GM23338 (cell line): ENCODE data around the gene ZNF420. TPM values are rescaled to one million over a fixed set of nuclear protein-coding genes. Genes with fewer than 3 reads are reported as not detected.

Source experiments
- ATAC-seq: fragments of 200-7000 bp; cut with Tn5 transposase; 3 replicates; pipeline ENCODE4 v1.9.1; 2020
- DNase-seq: peaks from one replicate; pipeline ENCODE4 v3.0.0-alpha.2; 2015; ENCODE audit warnings: low spot score
- H2AFZ ChIP-seq: fragments of 200-600 bp; sonication (generic); 2 replicates; pipeline ENCODE4 v1.8.0; 2016; ENCODE audit warnings: antibody characterized with exemption, mild to moderate bottlenecking, moderate library complexity
- H3F3A ChIP-seq: fragments of 200-600 bp; sonication (generic); replicated peaks from 2 replicates; pipeline ENCODE4 v1.8.0; 2017; ENCODE audit warnings: antibody characterized with exemption, mixed run types, low read depth
- H3K27ac ChIP-seq: fragments of 200-600 bp; sonication (generic); 2 replicates; pipeline ENCODE4 v1.6.1; 2016; ENCODE audit warnings: low read depth
- H3K27me3 ChIP-seq: fragments of 200-600 bp; sonication (generic); 2 replicates; pipeline ENCODE4 v1.8.0; 2016; ENCODE audit warnings: mild to moderate bottlenecking, mixed run types, moderate library complexity; ENCODE audit not compliant: insufficient read depth
- H3K36me3 ChIP-seq: fragments of 200-600 bp; sonication (generic); 2 replicates; pipeline ENCODE4 v1.8.0; 2016; ENCODE audit warnings: mild to moderate bottlenecking; ENCODE audit not compliant: insufficient read depth
- H3K4me1 ChIP-seq: fragments of 200-600 bp; sonication (generic); 2 replicates; pipeline ENCODE4 v1.8.0; 2016; ENCODE audit warnings: mild to moderate bottlenecking, moderate library complexity; ENCODE audit not compliant: insufficient read depth
- H3K4me2 ChIP-seq: fragments of 200-600 bp; sonication (generic); 2 replicates; pipeline ENCODE4 v1.7.1; 2017; ENCODE audit warnings: mixed run types
- H3K4me3 ChIP-seq: fragments of 200-600 bp; sonication (generic); 2 replicates; pipeline ENCODE4 v1.6.1; 2016; ENCODE audit warnings: mixed run types
- H3K79me2 ChIP-seq: fragments of 200-600 bp; sonication (generic); replicated peaks from 2 replicates; pipeline ENCODE4 v1.8.0; 2017; ENCODE audit warnings: mild to moderate bottlenecking; ENCODE audit not compliant: insufficient read depth
- H3K9me2 ChIP-seq: fragments of 200-600 bp; sonication (generic); 2 replicates; pipeline ENCODE4 v1.8.0; 2017; ENCODE audit not compliant: insufficient read depth
- H4K20me1 ChIP-seq: fragments of 200-600 bp; sonication (generic); replicated peaks from 2 replicates; pipeline ENCODE4 v1.8.0; 2017; ENCODE audit warnings: mild to moderate bottlenecking; ENCODE audit not compliant: insufficient read depth
- H3K27ac Mint-ChIP-seq: 2 replicates; pipeline ENCODE4 v1.8.0; 2020; ENCODE audit warnings: inconsistent platforms, mild to moderate bottlenecking, moderate library complexity, mixed read lengths
- H3K27me3 Mint-ChIP-seq: 3 replicates; pipeline ENCODE4 v1.8.0; 2022; ENCODE audit warnings: low read depth, mild to moderate bottlenecking, moderate library complexity, mixed read lengths, inconsistent platforms; ENCODE audit not compliant: insufficient read depth, poor library complexity
- H3K36me3 Mint-ChIP-seq: 3 replicates; pipeline ENCODE4 v1.8.0; 2021; ENCODE audit warnings: low read depth, mild to moderate bottlenecking, inconsistent platforms, moderate library complexity, mixed read lengths
- H3K4me1 Mint-ChIP-seq: 3 replicates; pipeline ENCODE4 v1.8.0; 2020; ENCODE audit warnings: mild to moderate bottlenecking, inconsistent platforms, mixed read lengths
- H3K4me3 Mint-ChIP-seq: 3 replicates; pipeline ENCODE4 v1.8.0; 2021; ENCODE audit warnings: moderate library complexity, mild to moderate bottlenecking, inconsistent platforms, mixed read lengths
- H3K9me3 Mint-ChIP-seq: 3 replicates; pipeline ENCODE4 v1.8.0; 2020; ENCODE audit warnings: moderate library complexity, mild to moderate bottlenecking, inconsistent platforms, mixed read lengths
- EZH2phosphoT487 ChIP-seq: fragments of 200-600 bp; sonication (generic); IDR thresholded peaks from one replicate; pipeline ENCODE4 v1.8.1; 2018; ENCODE audit warnings: antibody characterized with exemption; ENCODE audit not compliant: unreplicated experiment
- JUNB ChIP-seq: IDR thresholded peaks from one replicate; pipeline ENCODE4 v1.6.1; 2016; ENCODE audit warnings: antibody characterized with exemption; ENCODE audit not compliant: unreplicated experiment
- NANOG ChIP-seq: IDR thresholded peaks from 2 replicates; pipeline ENCODE4 v1.6.1; 2016; ENCODE audit warnings: antibody characterized with exemption, borderline replicate concordance
- POLR2AphosphoS5 ChIP-seq: IDR thresholded peaks from 2 replicates; pipeline ENCODE4 v1.6.1; 2016; ENCODE audit warnings: antibody characterized with exemption, low read depth
- STAT1 ChIP-seq: IDR thresholded peaks from one replicate; pipeline ENCODE4 v1.6.1; 2016; ENCODE audit warnings: antibody characterized with exemption; ENCODE audit not compliant: unreplicated experiment
- polyA plus RNA-seq: library from polyadenylated mRNA; unstranded; fragments of >200 nt; fragmentation: Nextera tagmentation; extraction: Ambion mirVana; gene quantifications from 2 replicates; pipeline ENCODE4 v1.2.1, GENCODE V29; 2016
- total RNA-seq: library from RNA; depleted of rRNA; stranded (reverse); fragments of >200 nt; shearing (Covaris generic); gene quantifications from 2 replicates; pipeline ENCODE4 v1.2.3, GENCODE V29; 2014
- TF ChIP-seq, protein P1 (sequence below), 2 experiments: fragments of 200-600 bp in 1 of 2; sonication (generic) in 1 of 2; conservative IDR thresholded peaks; 2 replicates each; pipeline versions ENCODE4 v1.5.1 to v1.6.1; 2016 to 2017; ENCODE audit warnings: antibody characterized with exemption in 2 of 2, low read depth in 2 of 2, mild to moderate bottlenecking in 2 of 2, moderate library complexity in 1 of 2
- TF ChIP-seq, protein P2 (sequence below): IDR thresholded peaks from one replicate; pipeline ENCODE4 v1.6.1; 2018; ENCODE audit warnings: antibody characterized with exemption; ENCODE audit not compliant: unreplicated experiment
- TF ChIP-seq, protein P3 (sequence below): IDR thresholded peaks from 2 replicates; pipeline ENCODE4 v1.6.1; 2016; ENCODE audit warnings: antibody characterized with exemption
- TF ChIP-seq, protein P4 (sequence below): fragments of 250-450 bp; sonication (Bioruptor Pico); IDR thresholded peaks from 2 replicates; pipeline ENCODE4 v1.5.0; 2020; ENCODE audit warnings: mild to moderate bottlenecking, moderate library complexity

Gene ZNF420
- total and polyA plus RNA-seq, 2 experiments from 2014 or later, result 8.4 to 10.0 TPM

DNA sequence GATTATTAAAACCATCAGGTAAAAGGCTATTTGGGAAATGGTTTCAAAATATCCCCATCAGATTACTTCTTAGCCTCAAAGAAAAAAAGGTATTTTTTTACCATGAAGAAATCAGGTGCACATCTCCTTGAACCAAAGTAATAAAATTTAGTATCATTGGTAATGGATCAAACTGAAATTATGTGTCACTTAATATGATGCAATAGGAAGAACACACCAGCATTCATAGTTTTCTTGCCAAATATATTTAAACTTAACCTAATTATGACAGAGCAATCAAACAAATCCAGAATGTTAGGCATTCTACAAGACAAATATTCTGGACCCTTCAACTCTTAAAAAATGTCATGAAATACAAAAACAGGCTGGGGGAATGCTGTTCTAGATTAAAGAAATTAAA is 4.1 kb upstream of the ZNF420 start (continued):
- TF ChIP-seq, protein P1, sequence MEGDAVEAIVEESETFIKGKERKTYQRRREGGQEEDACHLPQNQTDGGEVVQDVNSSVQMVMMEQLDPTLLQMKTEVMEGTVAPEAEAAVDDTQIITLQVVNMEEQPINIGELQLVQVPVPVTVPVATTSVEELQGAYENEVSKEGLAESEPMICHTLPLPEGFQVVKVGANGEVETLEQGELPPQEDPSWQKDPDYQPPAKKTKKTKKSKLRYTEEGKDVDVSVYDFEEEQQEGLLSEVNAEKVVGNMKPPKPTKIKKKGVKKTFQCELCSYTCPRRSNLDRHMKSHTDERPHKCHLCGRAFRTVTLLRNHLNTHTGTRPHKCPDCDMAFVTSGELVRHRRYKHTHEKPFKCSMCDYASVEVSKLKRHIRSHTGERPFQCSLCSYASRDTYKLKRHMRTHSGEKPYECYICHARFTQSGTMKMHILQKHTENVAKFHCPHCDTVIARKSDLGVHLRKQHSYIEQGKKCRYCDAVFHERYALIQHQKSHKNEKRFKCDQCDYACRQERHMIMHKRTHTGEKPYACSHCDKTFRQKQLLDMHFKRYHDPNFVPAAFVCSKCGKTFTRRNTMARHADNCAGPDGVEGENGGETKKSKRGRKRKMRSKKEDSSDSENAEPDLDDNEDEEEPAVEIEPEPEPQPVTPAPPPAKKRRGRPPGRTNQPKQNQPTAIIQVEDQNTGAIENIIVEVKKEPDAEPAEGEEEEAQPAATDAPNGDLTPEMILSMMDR (conservative IDR thresholded peaks at IDR 0.05; ENCODE audit: low read depth in 2 of 2), result no peak

DNA sequence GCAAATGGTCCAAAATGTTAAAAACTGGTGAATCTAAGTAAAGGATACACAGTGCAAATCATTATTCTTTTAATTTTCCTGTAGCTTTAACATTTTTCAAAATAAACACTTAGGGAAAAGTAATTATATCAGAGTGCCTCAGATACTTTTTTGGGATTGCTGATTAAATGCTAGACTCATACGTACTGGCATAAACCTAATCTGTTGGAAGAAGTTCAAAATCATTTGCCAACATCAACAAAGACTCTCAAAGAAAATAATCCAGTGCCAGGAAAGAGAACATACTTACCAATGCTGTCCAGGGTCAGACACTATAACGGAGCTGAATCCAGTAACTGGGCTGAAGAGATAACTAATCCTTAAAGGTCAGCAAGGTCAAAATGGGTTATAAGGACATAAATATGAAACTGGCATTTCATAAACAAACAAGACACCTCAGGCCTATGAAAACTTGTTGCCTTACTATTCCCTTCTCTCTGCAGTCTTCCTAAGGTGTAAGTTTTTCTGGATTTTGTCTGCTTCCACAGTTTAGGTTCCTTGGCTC is 3.3 kb upstream of the ZNF420 start:
- H3K27ac Mint-ChIP-seq, result no peak overlapping the region
- H3K4me1 ChIP-seq, result peaks cover 6% of the 10 kb centered on the region; the same call in 1 of the 2 replicates
- H3K9me2 ChIP-seq, result 0 out of 2 replicates have a peak, but pooled peaks cover 3% of the 10 kb centered on the region
- H3K4me3 Mint-ChIP-seq, result no peak overlapping the region
- no peak overlapping the region for H3K27ac ChIP-seq
- H3F3A ChIP-seq, result no peaks in the 10 kb centered on the region
- H3K9me3 Mint-ChIP-seq, result peaks cover 54% of the 10 kb centered on the region
- no peaks in the 10 kb centered on the region for H3K27me3 ChIP-seq
- H3K36me3 Mint-ChIP-seq, result no peaks in the 10 kb centered on the region; the same call in 1 of the 3 replicates
- H3K4me1 Mint-ChIP-seq, result peaks cover 3% of the 10 kb centered on the region; the same call in 1 of the 3 replicates
- peaks cover 16% of the 10 kb centered on the region for H3K79me2 ChIP-seq
- H3K36me3 ChIP-seq, result no peaks in the 10 kb centered on the region
- no peak overlapping the region for H3K4me3 ChIP-seq
- no peak overlapping the region for H2AFZ ChIP-seq
- ATAC-seq, result no peak
- H3K27me3 Mint-ChIP-seq, result peaks cover 7% of the 10 kb centered on the region
- no peaks in the 10 kb centered on the region for H4K20me1 ChIP-seq
- DNase-seq, result no peak
- H3K4me2 ChIP-seq, result no peak overlapping the region
- TF ChIP-seq STAT1, result no peak
- TF ChIP-seq NANOG, result no peak
- no peak for TF ChIP-seq POLR2AphosphoS5
- TF ChIP-seq, protein P2, sequence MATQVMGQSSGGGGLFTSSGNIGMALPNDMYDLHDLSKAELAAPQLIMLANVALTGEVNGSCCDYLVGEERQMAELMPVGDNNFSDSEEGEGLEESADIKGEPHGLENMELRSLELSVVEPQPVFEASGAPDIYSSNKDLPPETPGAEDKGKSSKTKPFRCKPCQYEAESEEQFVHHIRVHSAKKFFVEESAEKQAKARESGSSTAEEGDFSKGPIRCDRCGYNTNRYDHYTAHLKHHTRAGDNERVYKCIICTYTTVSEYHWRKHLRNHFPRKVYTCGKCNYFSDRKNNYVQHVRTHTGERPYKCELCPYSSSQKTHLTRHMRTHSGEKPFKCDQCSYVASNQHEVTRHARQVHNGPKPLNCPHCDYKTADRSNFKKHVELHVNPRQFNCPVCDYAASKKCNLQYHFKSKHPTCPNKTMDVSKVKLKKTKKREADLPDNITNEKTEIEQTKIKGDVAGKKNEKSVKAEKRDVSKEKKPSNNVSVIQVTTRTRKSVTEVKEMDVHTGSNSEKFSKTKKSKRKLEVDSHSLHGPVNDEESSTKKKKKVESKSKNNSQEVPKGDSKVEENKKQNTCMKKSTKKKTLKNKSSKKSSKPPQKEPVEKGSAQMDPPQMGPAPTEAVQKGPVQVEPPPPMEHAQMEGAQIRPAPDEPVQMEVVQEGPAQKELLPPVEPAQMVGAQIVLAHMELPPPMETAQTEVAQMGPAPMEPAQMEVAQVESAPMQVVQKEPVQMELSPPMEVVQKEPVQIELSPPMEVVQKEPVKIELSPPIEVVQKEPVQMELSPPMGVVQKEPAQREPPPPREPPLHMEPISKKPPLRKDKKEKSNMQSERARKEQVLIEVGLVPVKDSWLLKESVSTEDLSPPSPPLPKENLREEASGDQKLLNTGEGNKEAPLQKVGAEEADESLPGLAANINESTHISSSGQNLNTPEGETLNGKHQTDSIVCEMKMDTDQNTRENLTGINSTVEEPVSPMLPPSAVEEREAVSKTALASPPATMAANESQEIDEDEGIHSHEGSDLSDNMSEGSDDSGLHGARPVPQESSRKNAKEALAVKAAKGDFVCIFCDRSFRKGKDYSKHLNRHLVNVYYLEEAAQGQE, result no peak
- TF ChIP-seq, protein P3, sequence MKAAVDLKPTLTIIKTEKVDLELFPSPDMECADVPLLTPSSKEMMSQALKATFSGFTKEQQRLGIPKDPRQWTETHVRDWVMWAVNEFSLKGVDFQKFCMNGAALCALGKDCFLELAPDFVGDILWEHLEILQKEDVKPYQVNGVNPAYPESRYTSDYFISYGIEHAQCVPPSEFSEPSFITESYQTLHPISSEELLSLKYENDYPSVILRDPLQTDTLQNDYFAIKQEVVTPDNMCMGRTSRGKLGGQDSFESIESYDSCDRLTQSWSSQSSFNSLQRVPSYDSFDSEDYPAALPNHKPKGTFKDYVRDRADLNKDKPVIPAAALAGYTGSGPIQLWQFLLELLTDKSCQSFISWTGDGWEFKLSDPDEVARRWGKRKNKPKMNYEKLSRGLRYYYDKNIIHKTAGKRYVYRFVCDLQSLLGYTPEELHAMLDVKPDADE, result no peak
- TF ChIP-seq JUNB, result no peak
- TF ChIP-seq, protein P1 (conservative IDR thresholded peaks at IDR 0.05; ENCODE audit: low read depth in 2 of 2), result no peak
- TF ChIP-seq EZH2phosphoT487, result no peak
- TF ChIP-seq, protein P4, sequence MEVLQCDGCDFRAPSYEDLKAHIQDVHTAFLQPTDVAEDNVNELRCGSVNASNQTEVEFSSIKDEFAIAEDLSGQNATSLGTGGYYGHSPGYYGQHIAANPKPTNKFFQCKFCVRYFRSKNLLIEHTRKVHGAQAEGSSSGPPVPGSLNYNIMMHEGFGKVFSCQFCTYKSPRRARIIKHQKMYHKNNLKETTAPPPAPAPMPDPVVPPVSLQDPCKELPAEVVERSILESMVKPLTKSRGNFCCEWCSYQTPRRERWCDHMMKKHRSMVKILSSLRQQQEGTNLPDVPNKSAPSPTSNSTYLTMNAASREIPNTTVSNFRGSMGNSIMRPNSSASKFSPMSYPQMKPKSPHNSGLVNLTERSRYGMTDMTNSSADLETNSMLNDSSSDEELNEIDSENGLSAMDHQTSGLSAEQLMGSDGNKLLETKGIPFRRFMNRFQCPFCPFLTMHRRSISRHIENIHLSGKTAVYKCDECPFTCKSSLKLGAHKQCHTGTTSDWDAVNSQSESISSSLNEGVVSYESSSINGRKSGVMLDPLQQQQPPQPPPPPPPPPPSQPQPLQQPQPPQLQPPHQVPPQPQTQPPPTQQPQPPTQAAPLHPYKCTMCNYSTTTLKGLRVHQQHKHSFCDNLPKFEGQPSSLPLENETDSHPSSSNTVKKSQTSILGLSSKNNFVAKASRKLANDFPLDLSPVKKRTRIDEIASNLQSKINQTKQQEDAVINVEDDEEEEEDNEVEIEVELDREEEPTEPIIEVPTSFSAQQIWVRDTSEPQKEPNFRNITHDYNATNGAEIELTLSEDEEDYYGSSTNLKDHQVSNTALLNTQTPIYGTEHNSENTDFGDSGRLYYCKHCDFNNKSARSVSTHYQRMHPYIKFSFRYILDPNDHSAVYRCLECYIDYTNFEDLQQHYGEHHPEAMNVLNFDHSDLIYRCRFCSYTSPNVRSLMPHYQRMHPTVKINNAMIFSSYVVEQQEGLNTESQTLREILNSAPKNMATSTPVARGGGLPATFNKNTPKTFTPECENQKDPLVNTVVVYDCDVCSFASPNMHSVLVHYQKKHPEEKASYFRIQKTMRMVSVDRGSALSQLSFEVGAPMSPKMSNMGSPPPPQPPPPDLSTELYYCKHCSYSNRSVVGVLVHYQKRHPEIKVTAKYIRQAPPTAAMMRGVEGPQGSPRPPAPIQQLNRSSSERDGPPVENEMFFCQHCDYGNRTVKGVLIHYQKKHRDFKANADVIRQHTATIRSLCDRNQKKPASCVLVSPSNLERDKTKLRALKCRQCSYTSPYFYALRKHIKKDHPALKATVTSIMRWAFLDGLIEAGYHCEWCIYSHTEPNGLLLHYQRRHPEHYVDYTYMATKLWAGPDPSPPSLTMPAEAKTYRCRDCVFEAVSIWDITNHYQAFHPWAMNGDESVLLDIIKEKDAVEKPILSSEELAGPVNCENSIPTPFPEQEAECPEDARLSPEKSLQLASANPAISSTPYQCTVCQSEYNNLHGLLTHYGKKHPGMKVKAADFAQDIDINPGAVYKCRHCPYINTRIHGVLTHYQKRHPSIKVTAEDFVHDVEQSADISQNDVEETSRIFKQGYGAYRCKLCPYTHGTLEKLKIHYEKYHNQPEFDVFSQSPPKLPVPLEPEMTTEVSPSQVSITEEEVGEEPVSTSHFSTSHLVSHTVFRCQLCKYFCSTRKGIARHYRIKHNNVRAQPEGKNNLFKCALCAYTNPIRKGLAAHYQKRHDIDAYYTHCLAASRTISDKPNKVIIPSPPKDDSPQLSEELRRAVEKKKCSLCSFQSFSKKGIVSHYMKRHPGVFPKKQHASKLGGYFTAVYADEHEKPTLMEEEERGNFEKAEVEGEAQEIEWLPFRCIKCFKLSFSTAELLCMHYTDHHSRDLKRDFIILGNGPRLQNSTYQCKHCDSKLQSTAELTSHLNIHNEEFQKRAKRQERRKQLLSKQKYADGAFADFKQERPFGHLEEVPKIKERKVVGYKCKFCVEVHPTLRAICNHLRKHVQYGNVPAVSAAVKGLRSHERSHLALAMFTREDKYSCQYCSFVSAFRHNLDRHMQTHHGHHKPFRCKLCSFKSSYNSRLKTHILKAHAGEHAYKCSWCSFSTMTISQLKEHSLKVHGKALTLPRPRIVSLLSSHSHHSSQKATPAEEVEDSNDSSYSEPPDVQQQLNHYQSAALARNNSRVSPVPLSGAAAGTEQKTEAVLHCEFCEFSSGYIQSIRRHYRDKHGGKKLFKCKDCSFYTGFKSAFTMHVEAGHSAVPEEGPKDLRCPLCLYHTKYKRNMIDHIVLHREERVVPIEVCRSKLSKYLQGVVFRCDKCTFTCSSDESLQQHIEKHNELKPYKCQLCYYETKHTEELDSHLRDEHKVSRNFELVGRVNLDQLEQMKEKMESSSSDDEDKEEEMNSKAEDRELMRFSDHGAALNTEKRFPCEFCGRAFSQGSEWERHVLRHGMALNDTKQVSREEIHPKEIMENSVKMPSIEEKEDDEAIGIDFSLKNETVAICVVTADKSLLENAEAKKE, result no peak
